Ovary (tissue), 9 donors: ENCODE measurements around the gene VDR. TPM values are rescaled to one million over a fixed set of nuclear protein-coding genes. Genes with fewer than 3 reads are reported as not detected.

ENCODE experiments used
- DNase-seq, 5 donors: peaks; one replicate each; pipeline ENCODE4 v3.0.0-alpha.2; 2019 to 2020
- H3K27ac ChIP-seq, 2 donors: fragments of 200-600 bp; one replicate each; pipeline versions ENCODE4 v1.5.1 to v1.8.0; 2019 to 2022
- H3K27me3 ChIP-seq: fragments of 200-600 bp; one replicate; pipeline ENCODE4 v1.8.0; 2022
- H3K36me3 ChIP-seq: fragments of 200-600 bp; sonication (generic); one replicate; pipeline ENCODE4 v1.5.1; 2019
- H3K4me1 ChIP-seq: one replicate; pipeline ENCODE4 v1.8.1; 2013; ENCODE audit warnings: mild to moderate bottlenecking, moderate library complexity; ENCODE audit not compliant: insufficient read depth
- H3K4me3 ChIP-seq: fragments of 200-600 bp; sonication (generic); one replicate; pipeline ENCODE4 v1.5.1; 2017
- H3K9me3 ChIP-seq, 2 donors: fragments of 200-600 bp in 1 of 2; sonication (generic) in 1 of 2; one replicate each; pipeline versions ENCODE4 v1.5.1 to v1.8.1; 2013 to 2019; ENCODE audit warnings: mild to moderate bottlenecking in 1 of 2, moderate library complexity in 1 of 2
- CTCF ChIP-seq, 3 donors: fragments of 450-650 bp in 2 of 3; fragments of 200-600 bp in 1 of 3; IDR thresholded peaks; one replicate each; pipeline versions ENCODE4 v1.5.1 to v1.8.0; 2016 to 2022; ENCODE audit warnings: antibody characterized with exemption in 3 of 3, mild to moderate bottlenecking in 1 of 3
- EP300 ChIP-seq: sonication (generic); formaldehyde crosslinking; IDR thresholded peaks from one replicate; pipeline ENCODE4 v1.6.1; 2017; ENCODE audit warnings: antibody characterized with exemption
- POLR2A ChIP-seq: fragments of 450-650 bp; IDR thresholded peaks from one replicate; pipeline ENCODE4 v1.6.1; 2017; ENCODE audit warnings: antibody characterized with exemption, mild to moderate bottlenecking, moderate library complexity
- WGBS, 3 donors: extraction: QIAGEN DNeasy Blood & Tissue Kit in 1 of 3; methylation state at CpG; one replicate each; pipeline versions ENCODE4 v1.1.5 to v1.1.7; 2013 to 2017; 5-methylcytosine and 5-hydroxymethylcytosine counted together
- intact Hi-C, 4 donors: fragments of 100-400 bp; cut with DNase I; formaldehyde crosslinking; loops; one replicate each; pipeline versions ENCODE4 v1.11.0 to v1.15.1; 2022 to 2023
- polyA plus RNA-seq, 2 donors: library from polyadenylated mRNA; stranded (reverse); fragments of 200-250 nt in 1 of 2; fragments of 350-450 nt in 1 of 2; fragmentation: Illumina TruSeq in 1 of 2; extraction: RNeasy Lipid Tissue Mini Kit (QIAGEN cat#74804) in 1 of 2; gene quantifications; one replicate each; pipeline ENCODE4 v1.2.3, GENCODE V29; 2013 to 2014
- total RNA-seq, 7 donors: library from RNA; depleted of rRNA in 2 of 7; stranded (reverse); fragments of >200 nt in 2 of 7; fragmentation: NEBNext Ultra II Directional in 3 of 7; extraction: Animal tissue kit (Norgen Biotek cat#: 25700) in 3 of 7; gene quantifications; one replicate each; pipeline versions ENCODE4 v1.1.0 to v1.2.4, GENCODE V29; 2016 to 2023
- donor health status: DM: no; HTN: no; CAD: no; lungs with moderate emphysema.
- donor health status: DM: no; HTN: no; CAD: no.
- donor health status: Bipolar disorder and iron deficiency.
- donor health status: DM: yes; HTN: yes; CAD: no.
- donor health status: DM: no; HTN: no; CAD: no.
- donor health status: DM: yes; HTN: yes; CAD: no.

VDR gene
- total and polyA plus RNA-seq, 9 donors, result 0.31 to 2.7 (median 1.1) TPM

- H3K36me3 ChIP-seq, result no peaks in the 10 kb centered on the region
- no peak overlapping the region for H3K27ac ChIP-seq
- intact Hi-C loops, result no loop called here
- no peak overlapping the region for H3K4me3 ChIP-seq
- DNase-seq, result no peak
- peaks cover 11% of the 10 kb centered on the region for H3K4me1 ChIP-seq
- no peaks in the 10 kb centered on the region for H3K27me3 ChIP-seq
- no peak for TF ChIP-seq EP300
- TF ChIP-seq CTCF (IDR thresholded peaks at IDR 0.05), result no peak
- no peak for TF ChIP-seq POLR2A
- no peaks in the 10 kb centered on the region for H3K9me3 ChIP-seq
Observed at GRCh38 chr12:47902131-47902639, 2.6 kb downstream of the VDR start.

DNA sequence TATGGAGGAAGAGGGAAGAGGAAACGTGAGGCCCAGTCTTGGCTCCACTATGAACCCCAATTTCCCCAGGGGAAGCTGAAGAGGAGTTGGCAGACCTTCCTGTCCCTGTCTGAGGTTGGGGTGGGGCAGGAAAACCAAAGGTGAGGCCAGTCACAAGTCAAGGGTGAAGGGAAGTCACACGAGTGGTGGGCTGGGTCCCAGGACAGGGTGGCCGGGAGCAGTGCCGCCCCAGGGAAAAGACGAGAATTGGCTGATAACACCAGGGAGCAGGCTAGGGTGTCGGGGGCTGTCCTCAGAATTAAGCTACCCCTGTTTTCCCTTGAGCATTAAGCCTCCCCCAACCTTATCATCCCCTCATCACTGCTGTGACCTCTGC is 3.1 kb downstream of the VDR start:
- DNase-seq, result no peak
- no peak for TF ChIP-seq POLR2A
- no peak overlapping the region for H3K4me3 ChIP-seq
- H3K27me3 ChIP-seq, result no peaks in the 10 kb centered on the region
- no peaks in the 10 kb centered on the region for H3K9me3 ChIP-seq
- intact Hi-C loops, result no loop called here
- WGBS, 3 donors, result 84 to 85% (median 85%) methylated on average over 6 of the region's 6 CpGs
- no peak overlapping the region for H3K27ac ChIP-seq
- peaks cover 11% of the 10 kb centered on the region for H3K4me1 ChIP-seq
- no peaks in the 10 kb centered on the region for H3K36me3 ChIP-seq

GRCh38 chr12:47901063-47901717 is 3.6 kb downstream of the VDR start:
- no peaks in the 10 kb centered on the region for H3K9me3 ChIP-seq
- no peak for TF ChIP-seq EP300
- no peak for TF ChIP-seq POLR2A
- TF ChIP-seq CTCF (IDR thresholded peaks at IDR 0.05), result no peak
- peaks cover 11% of the 10 kb centered on the region for H3K4me1 ChIP-seq
- no peak overlapping the region for H3K4me3 ChIP-seq
- DNase-seq, result no peak
- intact Hi-C loops, result no loop called here
- 89 to 93% (median 91%) methylated on average over 10 of the region's 10 CpGs for WGBS, 3 donors
- H3K27ac ChIP-seq, result no peak overlapping the region
- H3K27me3 ChIP-seq, result no peaks in the 10 kb centered on the region
- H3K36me3 ChIP-seq, result no peaks in the 10 kb centered on the region

- TF ChIP-seq CTCF (IDR thresholded peaks at IDR 0.05), result no peak
- TF ChIP-seq POLR2A, result no peak
- TF ChIP-seq EP300, result no peak
- Histone ChIP-seq H3K4me3 (no peak overlapping the region), H3K9me3 (no peaks in the 10 kb centered on the region), H3K27me3 (no peaks in the 10 kb centered on the region), H3K4me1 (peaks cover 9% of the 10 kb centered on the region), H3K27ac (no peak overlapping the region), H3K36me3 (no peaks in the 10 kb centered on the region)
- no peak for DNase-seq
- WGBS, 3 donors, result 70 to 75% (median 71%) methylated on average over 8 of the region's 8 CpGs
- intact Hi-C loops, result no loop called here
Observed at GRCh38 chr12:47900131-47901062, 4.4 kb downstream of the VDR start.

- Histone ChIP-seq H3K27ac (no peak overlapping the region), H3K4me3 (no peak overlapping the region), H3K36me3 (no peaks in the 10 kb centered on the region), H3K4me1 (peaks cover 6% of the 10 kb centered on the region), H3K27me3 (no peaks in the 10 kb centered on the region), H3K9me3 (no peaks in the 10 kb centered on the region)
- no peak for DNase-seq
- intact Hi-C loops, result no loop called here
- no peak for TF ChIP-seq POLR2A
- TF ChIP-seq CTCF (IDR thresholded peaks at IDR 0.05), result no peak
- no peak for TF ChIP-seq EP300
- WGBS, 3 donors, result 87 to 96% (median 91%) methylated on average over 5 of the region's 5 CpGs
Observed at GRCh38 chr12:47899466-47899865, 5.3 kb downstream of the VDR start.
